GM18907 (cell line): ENCODE measurements around the gene SNED1.

Source experiments
- ATAC-seq: cut with Tn5 transposase; IDR thresholded peaks from one replicate; pipeline ENCODE4 v1.9.1; 2021; ENCODE audit warnings: mild to moderate bottlenecking, moderate library complexity; ENCODE audit not compliant: unreplicated experiment

The SNED1 gene

GRCh38 chr2:241142063-241142462 lies 143.6 kb downstream of the SNED1 start:
- ATAC-seq: no peak

- ATAC-seq: no peak
These were observed 144.2 kb downstream of the SNED1 start for GRCh38 chr2:241142593-241142992.
